Astrocyte (in vitro differentiated cells and primary cell): ENCODE results near the gene PSMA2. TPM values are rescaled to one million over a fixed set of nuclear protein-coding genes. Genes with fewer than 3 reads are reported as not detected.

ENCODE experiments used
- DNase-seq: peaks from one replicate; pipeline ENCODE4 v3.0.0-alpha.2; 2010; ENCODE audit warnings: low read depth
- FAIRE-seq: peaks from 2 replicates; lab custom pipeline; 2011; peaks lifted over from hg19 to GRCh38; lab: Jason Lieb, UNC
- H2AFZ ChIP-seq: 2 replicates; pipeline ENCODE4 v1.6.0; 2012; ENCODE audit warnings: low read depth, low read length, inconsistent platforms
- H3K27ac ChIP-seq: 2 replicates; pipeline ENCODE4 v1.5.1; 2011; ENCODE audit warnings: low read depth, low read length, inconsistent platforms
- H3K27me3 ChIP-seq: 2 replicates; pipeline ENCODE4 v1.6.0; 2011; ENCODE audit warnings: low read length, inconsistent platforms; ENCODE audit not compliant: insufficient read depth
- H3K36me3 ChIP-seq: 2 replicates; pipeline ENCODE4 v1.5.1; 2011; ENCODE audit warnings: low read length, inconsistent platforms; ENCODE audit not compliant: insufficient read depth
- H3K4me1 ChIP-seq: 2 replicates; pipeline ENCODE4 v1.5.1; 2011; ENCODE audit warnings: low read length, inconsistent platforms; ENCODE audit not compliant: insufficient read depth
- H3K4me2 ChIP-seq: 2 replicates; pipeline ENCODE4 v1.6.0; 2012; ENCODE audit warnings: low read length, inconsistent platforms
- H3K4me3 ChIP-seq: 2 replicates; pipeline ENCODE4 v1.5.1; 2011; ENCODE audit warnings: low read depth, mild to moderate bottlenecking, low read length, inconsistent platforms; ENCODE audit not compliant: insufficient read depth
- H3K79me2 ChIP-seq: 2 replicates; pipeline ENCODE4 v1.6.0; 2012; ENCODE audit warnings: mild to moderate bottlenecking, low read length, inconsistent platforms; ENCODE audit not compliant: insufficient read depth
- H3K9ac ChIP-seq: 2 replicates; pipeline ENCODE4 v1.6.0; 2012; ENCODE audit warnings: mild to moderate bottlenecking, low read length, inconsistent platforms
- H3K9me3 ChIP-seq: 2 replicates; pipeline ENCODE4 v1.5.1; 2012; ENCODE audit warnings: low read depth, mild to moderate bottlenecking, low read length, inconsistent platforms; ENCODE audit not compliant: insufficient read depth
- H4K20me1 ChIP-seq: 2 replicates; pipeline ENCODE4 v1.6.0; 2012; ENCODE audit warnings: low read length, inconsistent platforms; ENCODE audit not compliant: insufficient read depth
- H3K27ac Mint-ChIP-seq: one replicate; pipeline ENCODE4 v1.8.0; 2021; ENCODE audit warnings: mild to moderate bottlenecking, mixed read lengths; ENCODE audit not compliant: unreplicated experiment
- H3K27me3 Mint-ChIP-seq: one replicate; pipeline ENCODE4 v1.8.0; 2021; ENCODE audit warnings: low read depth, mixed read lengths; ENCODE audit not compliant: unreplicated experiment
- H3K36me3 Mint-ChIP-seq: one replicate; pipeline ENCODE4 v1.8.0; 2021; ENCODE audit warnings: low read depth, mixed read lengths; ENCODE audit not compliant: unreplicated experiment
- H3K4me1 Mint-ChIP-seq: one replicate; pipeline ENCODE4 v1.8.0; 2021; ENCODE audit warnings: low read depth, mixed read lengths; ENCODE audit not compliant: unreplicated experiment
- H3K4me3 Mint-ChIP-seq: one replicate; pipeline ENCODE4 v1.8.0; 2021; ENCODE audit warnings: mild to moderate bottlenecking, moderate library complexity, mixed read lengths; ENCODE audit not compliant: unreplicated experiment
- H3K9me3 Mint-ChIP-seq: one replicate; pipeline ENCODE4 v1.8.0; 2021; ENCODE audit warnings: mild to moderate bottlenecking, mixed read lengths; ENCODE audit not compliant: unreplicated experiment
- CTCF ChIP-seq: IDR thresholded peaks from 2 replicates; pipeline ENCODE4 v1.5.1; 2011; ENCODE audit warnings: low read depth, mild to moderate bottlenecking, inconsistent platforms, low read length, moderate library complexity; ENCODE audit not compliant: insufficient read depth
- EZH2 ChIP-seq: IDR thresholded peaks from 2 replicates; pipeline ENCODE4 v1.6.1; 2012; ENCODE audit warnings: mild to moderate bottlenecking, low read length, inconsistent platforms; ENCODE audit not compliant: insufficient read depth
- total RNA-seq: library from RNA; stranded (reverse); gene quantifications from 2 replicates; pipeline ENCODE4 v1.2.1, GENCODE V29; 2021

The PSMA2 gene
- total RNA-seq, 1 donor from 2014 or later: 119 TPM

DNA sequence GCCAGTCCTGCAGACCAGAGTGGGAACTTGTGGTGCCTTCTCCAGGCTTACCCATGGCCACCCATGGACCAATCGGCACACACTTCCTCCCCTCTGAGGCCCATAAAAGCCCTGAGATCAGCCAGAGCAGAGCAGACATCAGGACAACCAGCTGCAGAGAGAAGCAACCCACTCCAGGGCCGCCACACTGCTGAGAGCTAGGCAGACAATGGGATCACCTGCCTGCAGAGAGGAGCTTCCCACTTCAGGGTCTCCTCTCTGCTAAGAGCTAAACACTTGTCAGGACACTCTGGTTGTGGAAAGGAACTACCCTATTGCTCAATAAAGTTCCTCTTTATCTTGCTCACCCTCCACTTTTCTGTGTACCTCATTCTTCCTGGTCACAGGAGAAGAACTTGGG is 54.1 kb downstream of the PSMA2 start:
- Mint-ChIP-seq H3K9me3 (no peaks in the 10 kb centered on the region), H3K27ac (no peak overlapping the region), H3K27me3 (peaks cover under 1% of the 10 kb centered on the region), H3K4me1 (no peaks in the 10 kb centered on the region), H3K36me3 (peaks cover 2% of the 10 kb centered on the region), H3K4me3 (no peak overlapping the region)
- no peaks in the 10 kb centered on the region for H3K27me3 ChIP-seq
- FAIRE-seq (no peak), DNase-seq (no peak)
- no peaks in the 10 kb centered on the region for H3K79me2 ChIP-seq
- no peaks in the 10 kb centered on the region for H3K36me3 ChIP-seq
- TF ChIP-seq EZH2 (no peak), CTCF (no peak)
- no peak overlapping the region for H3K4me2 ChIP-seq
- H2AFZ ChIP-seq: no peak overlapping the region
- H4K20me1 ChIP-seq: no peaks in the 10 kb centered on the region
- no peak overlapping the region for H3K27ac ChIP-seq
- H3K4me1 ChIP-seq: no peaks in the 10 kb centered on the region
- H3K9me3 ChIP-seq: no peaks in the 10 kb centered on the region
- no peak overlapping the region for H3K9ac ChIP-seq
- no peak overlapping the region for H3K4me3 ChIP-seq

DNA sequence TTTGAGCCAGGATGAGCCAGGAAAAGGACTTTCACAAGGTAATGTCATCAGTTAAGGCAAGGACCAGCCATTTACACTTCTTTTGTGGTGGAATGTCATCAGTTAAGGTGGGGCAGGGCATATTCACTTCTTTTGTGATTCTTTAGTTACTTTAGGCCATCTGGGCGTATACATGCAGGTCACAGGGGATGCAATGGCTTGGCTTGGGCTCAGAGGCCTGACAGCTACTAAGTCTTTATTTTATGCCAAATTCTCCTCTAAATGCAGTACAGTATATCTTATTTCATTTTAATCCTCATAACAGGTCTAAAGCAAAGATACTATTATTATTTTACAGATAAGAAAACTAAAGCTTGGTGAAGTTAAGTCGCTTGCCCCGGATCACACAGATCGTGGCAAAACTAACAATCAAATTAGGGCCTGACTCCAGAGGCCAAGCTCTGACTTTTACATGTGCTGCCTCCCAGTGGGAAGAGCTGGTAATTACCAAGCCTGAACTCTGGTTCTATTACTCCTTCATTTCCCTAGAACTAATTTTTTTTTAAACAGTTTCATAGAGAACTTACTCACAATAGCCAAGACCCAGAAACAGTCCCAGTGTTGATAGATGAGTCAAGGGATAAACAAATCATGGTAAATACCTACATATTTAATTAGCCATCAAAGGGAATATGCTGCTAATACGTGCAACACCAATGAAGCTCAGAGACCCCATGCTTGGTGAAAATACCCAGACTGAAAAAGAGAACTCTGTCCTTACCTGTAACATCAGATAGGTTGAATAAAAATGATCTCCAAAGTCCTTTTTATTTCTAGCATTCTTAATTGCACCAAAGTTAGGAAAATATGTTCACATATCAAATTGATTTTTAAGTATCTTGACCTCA is 55.5 kb downstream of the PSMA2 start:
- Mint-ChIP-seq H3K9me3 (no peaks in the 10 kb centered on the region), H3K36me3 (peaks cover 2% of the 10 kb centered on the region), H3K4me3 (no peak overlapping the region), H3K27ac (no peak overlapping the region), H3K4me1 (no peaks in the 10 kb centered on the region), H3K27me3 (peaks cover 4% of the 10 kb centered on the region)
- TF ChIP-seq EZH2 (no peak), CTCF (peak; percentile 83)
- Histone ChIP-seq H3K79me2 (no peaks in the 10 kb centered on the region), H3K4me3 (no peak overlapping the region), H3K9ac (no peak overlapping the region), H2AFZ (no peak overlapping the region), H3K4me2 (no peak overlapping the region), H3K36me3 (no peaks in the 10 kb centered on the region), H4K20me1 (no peaks in the 10 kb centered on the region), H3K27me3 (no peaks in the 10 kb centered on the region), H3K9me3 (no peaks in the 10 kb centered on the region), H3K4me1 (no peaks in the 10 kb centered on the region), H3K27ac (no peak overlapping the region)
- no peak for FAIRE-seq
- peak; percentile 22 for DNase-seq
